GM12892 (cell line): ENCODE data around the gene OCA2.

ENCODE experiments used
- POLR2A ChIP-seq: IDR thresholded peaks from 2 replicates; pipeline ENCODE4 v1.6.1; 2011; ENCODE audit warnings: low read depth, low read length, control low read depth
- POLR2AphosphoS5 ChIP-seq: IDR thresholded peaks from 2 replicates; pipeline ENCODE4 v1.6.1; 2011; ENCODE audit warnings: low read depth, low read length, control low read depth

- TF ChIP-seq POLR2A (no peak), POLR2AphosphoS5 (no peak)
Measured at GRCh38 chr15:27884726-27885125, 214.4 kb downstream of the OCA2 start.
